ENCODE data around the gene TRERF1. TPM values are rescaled to one million over a fixed set of nuclear protein-coding genes. Genes with fewer than 3 reads are reported as not detected.

Gene TRERF1, protein sequence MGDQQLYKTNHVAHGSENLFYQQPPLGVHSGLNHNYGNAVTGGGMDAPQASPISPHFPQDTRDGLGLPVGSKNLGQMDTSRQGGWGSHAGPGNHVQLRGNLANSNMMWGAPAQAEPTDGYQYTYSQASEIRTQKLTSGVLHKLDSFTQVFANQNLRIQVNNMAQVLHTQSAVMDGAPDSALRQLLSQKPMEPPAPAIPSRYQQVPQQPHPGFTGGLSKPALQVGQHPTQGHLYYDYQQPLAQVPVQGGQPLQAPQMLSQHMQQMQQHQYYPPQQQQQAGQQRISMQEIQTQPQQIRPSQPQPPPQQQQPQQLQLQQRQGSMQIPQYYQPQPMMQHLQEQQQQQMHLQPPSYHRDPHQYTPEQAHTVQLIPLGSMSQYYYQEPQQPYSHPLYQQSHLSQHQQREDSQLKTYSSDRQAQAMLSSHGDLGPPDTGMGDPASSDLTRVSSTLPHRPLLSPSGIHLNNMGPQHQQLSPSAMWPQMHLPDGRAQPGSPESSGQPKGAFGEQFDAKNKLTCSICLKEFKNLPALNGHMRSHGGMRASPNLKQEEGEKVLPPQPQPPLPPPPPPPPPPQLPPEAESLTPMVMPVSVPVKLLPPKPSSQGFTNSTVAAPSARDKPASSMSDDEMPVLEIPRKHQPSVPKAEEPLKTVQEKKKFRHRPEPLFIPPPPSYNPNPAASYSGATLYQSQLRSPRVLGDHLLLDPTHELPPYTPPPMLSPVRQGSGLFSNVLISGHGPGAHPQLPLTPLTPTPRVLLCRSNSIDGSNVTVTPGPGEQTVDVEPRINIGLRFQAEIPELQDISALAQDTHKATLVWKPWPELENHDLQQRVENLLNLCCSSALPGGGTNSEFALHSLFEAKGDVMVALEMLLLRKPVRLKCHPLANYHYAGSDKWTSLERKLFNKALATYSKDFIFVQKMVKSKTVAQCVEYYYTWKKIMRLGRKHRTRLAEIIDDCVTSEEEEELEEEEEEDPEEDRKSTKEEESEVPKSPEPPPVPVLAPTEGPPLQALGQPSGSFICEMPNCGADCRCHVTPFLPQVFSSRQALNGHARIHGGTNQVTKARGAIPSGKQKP (N-terminal part only)
- 5.7 and 8.7 TPM in 2 replicates for total RNA-seq
- 6.4 and 7.6 TPM in 2 replicates for polyA plus RNA-seq

DNA sequence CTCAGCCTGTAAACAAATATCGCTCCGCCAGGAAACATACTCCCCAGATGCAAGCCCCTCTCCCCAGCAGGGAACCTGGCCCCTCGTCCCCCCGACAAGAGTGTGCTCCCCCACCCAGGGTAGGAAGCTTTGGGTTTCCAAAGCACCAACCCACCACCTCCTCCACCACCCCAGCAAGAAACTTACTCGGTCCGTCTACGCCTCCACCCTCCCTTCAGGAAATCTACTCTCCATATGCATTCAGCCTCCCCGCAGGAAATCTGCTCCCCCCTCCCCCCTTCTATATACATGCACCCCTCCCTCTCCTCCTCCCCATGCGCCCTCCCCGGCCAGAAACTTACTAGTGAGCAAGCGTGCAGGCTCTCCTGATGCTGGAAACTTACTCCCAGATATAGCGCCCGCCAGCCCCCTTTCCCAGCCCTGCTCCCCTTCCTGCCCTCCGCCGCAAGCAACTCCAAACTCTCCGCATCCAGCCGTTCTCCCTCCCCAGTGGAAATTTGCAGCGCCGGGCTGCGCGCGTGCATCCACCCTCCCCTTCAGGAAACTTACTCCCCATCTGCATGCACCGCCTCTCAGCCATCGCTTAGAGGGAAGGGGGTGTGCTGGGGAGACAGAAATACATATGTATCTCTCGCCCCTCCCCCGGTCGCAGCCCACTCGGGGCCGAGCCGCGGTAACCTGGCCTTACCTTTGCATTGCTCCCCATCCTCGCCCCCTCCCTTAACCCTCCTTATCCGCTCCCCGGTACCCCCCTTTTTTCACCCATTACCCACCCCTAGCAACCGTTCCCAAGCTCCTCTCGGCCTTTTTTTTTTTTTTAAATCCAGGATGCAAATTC lies at the start of gene TRERF1:
Gene TRERF1, minus strand, starts transcription at position 594 of the 838 bp plus-strand sequence. CDS start 182,336 bp downstream, outside the sequence.
- Histone ChIP-seq H3K4me3 (peak within 1 kb of the TSS; percentile 77), H3K27ac (peak within 1 kb of the TSS; percentile 83), H3K4me1 (ENCODE audit: low read depth) (peaks cover 19% of the 10 kb centered on the region), H3K27me3 (no peaks in the 10 kb centered on the region), H3K9me3 (ENCODE audit: low read depth) (no peaks in the 10 kb centered on the region), H3K36me3 (no peaks in the 10 kb centered on the region)
- TF ChIP-seq, protein P1, sequence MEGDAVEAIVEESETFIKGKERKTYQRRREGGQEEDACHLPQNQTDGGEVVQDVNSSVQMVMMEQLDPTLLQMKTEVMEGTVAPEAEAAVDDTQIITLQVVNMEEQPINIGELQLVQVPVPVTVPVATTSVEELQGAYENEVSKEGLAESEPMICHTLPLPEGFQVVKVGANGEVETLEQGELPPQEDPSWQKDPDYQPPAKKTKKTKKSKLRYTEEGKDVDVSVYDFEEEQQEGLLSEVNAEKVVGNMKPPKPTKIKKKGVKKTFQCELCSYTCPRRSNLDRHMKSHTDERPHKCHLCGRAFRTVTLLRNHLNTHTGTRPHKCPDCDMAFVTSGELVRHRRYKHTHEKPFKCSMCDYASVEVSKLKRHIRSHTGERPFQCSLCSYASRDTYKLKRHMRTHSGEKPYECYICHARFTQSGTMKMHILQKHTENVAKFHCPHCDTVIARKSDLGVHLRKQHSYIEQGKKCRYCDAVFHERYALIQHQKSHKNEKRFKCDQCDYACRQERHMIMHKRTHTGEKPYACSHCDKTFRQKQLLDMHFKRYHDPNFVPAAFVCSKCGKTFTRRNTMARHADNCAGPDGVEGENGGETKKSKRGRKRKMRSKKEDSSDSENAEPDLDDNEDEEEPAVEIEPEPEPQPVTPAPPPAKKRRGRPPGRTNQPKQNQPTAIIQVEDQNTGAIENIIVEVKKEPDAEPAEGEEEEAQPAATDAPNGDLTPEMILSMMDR (IDR thresholded peaks at IDR 0.05; ENCODE audit: low read depth, low read length) = no peak
- DNase-seq (ENCODE audit: low read depth in 1 of 2, low spot score in 1 of 2) = peak; percentile 76 to 78

DNA sequence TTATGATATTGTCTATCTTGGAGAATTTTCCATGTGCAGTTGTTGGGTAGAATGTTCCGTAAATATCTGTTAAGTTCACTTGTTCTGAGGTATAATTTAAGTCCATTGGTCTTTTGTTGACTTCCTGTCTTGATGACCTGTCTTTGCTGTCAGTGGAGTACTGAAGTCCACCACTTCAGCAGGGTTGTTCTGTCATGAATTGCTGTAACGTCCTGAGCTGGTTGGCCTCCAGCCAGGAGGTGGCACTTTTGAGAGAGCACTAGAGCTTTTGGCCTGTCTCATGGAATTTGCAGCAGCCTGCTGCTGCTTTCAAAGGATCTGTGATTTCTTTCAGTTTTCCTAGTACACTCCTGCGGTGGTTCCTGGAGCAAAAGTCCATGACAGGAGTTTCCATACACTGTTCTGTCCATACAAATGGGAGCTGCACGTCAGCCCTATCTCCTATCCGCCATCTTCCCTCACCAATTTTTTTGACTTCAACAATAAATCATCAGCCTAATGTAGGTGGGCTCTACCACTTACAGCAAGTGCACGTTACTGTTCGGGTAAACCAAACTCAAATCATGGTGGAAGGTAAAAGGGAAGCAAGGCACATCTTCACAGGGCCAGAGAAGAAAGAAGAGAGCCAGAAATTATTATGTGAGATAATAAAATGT lies 46.9 kb upstream of the TRERF1 start:
- TF ChIP-seq, protein P1 (IDR thresholded peaks at IDR 0.05; ENCODE audit: low read depth, low read length) = no peak
- peak in 1 of 2 donors; percentile 81 for DNase-seq (ENCODE audit: low read depth in 1 of 2, low spot score in 1 of 2)

DNA sequence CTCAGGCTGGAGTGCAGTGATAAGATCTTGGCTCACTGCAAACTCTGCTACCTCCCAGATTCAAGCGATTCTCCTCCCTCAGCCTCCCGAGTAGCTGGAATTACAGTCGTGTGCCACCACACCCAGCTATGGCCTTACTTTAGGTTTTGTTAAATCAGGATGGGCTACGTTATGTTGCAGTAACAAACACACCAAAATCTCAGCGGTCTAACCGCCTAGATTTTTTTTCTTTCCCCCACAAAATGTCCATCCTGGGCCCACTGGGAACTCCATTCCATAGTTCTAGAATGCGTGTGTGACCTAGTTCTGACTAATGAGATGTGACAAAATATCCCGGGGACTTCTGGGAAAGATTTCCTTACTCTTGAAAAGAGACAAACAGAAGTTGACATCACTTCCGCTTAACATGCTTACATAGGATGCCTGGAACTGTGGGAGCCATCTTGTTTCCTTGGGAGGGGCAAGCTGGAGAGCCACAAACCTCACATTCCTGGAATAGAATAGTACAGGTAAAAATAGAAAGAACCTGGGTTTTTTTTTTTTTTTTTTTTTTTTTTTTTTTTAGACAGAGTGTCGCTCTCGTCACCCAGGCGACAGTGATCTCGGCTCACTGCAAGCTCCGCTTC lies 42.3 kb upstream of the TRERF1 start:
- H3K4me1 ChIP-seq (ENCODE audit: low read depth) = peaks cover 7% of the 10 kb centered on the region
- H3K27ac ChIP-seq = no peak overlapping the region
- no peak for DNase-seq (ENCODE audit: low read depth in 1 of 2, low spot score in 1 of 2)
- H3K9me3 ChIP-seq (ENCODE audit: low read depth) = no peaks in the 10 kb centered on the region
- H3K4me3 ChIP-seq = no peak overlapping the region
- H3K36me3 ChIP-seq = no peaks in the 10 kb centered on the region
- H3K27me3 ChIP-seq = no peaks in the 10 kb centered on the region
- TF ChIP-seq, protein P1 (IDR thresholded peaks at IDR 0.05; ENCODE audit: low read depth, low read length) = no peak

More for the DNA sequence above, 46.9 kb upstream of the TRERF1 start:
- no peaks in the 10 kb centered on the region for H3K36me3 ChIP-seq
- peak overlapping the region; percentile 9 for H3K27ac ChIP-seq
- H3K27me3 ChIP-seq = no peaks in the 10 kb centered on the region
- peaks cover 8% of the 10 kb centered on the region for H3K4me1 ChIP-seq (ENCODE audit: low read depth)
- H3K4me3 ChIP-seq = no peak overlapping the region
- H3K9me3 ChIP-seq (ENCODE audit: low read depth) = no peaks in the 10 kb centered on the region

DNA sequence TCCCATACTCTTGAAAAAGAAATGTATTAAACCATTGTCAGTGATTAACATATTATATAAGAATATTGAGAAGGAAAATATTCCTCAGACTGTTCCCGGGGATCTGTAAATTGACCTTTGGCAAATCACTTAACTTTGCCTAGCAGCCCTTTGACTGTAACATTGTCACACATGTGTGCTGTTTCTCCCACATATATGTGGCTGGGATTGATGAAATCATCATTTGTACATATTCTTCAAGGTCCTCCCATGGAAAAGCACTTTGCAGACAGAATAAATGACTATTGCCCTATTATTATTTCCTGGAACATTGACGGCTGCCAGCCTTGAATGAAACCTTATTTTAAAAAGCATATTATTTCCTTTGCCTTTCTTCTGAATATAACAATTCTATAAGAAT lies 36.4 kb upstream of the TRERF1 start:
- no peak overlapping the region for H3K4me3 ChIP-seq
- TF ChIP-seq, protein P1 (IDR thresholded peaks at IDR 0.05; ENCODE audit: low read depth, low read length) = no peak
- H3K9me3 ChIP-seq (ENCODE audit: low read depth) = no peaks in the 10 kb centered on the region
- no peaks in the 10 kb centered on the region for H3K4me1 ChIP-seq (ENCODE audit: low read depth)
- no peaks in the 10 kb centered on the region for H3K27me3 ChIP-seq
- no peak for DNase-seq (ENCODE audit: low read depth in 1 of 2, low spot score in 1 of 2)
- H3K36me3 ChIP-seq = no peaks in the 10 kb centered on the region
- no peak overlapping the region for H3K27ac ChIP-seq

Measured in cardiac muscle cell (in vitro differentiated cells and primary cell).